Testis (tissue), 2 donors: ENCODE measurements around the gene FZD1.

Experiments
- POLR2A ChIP-seq: fragments of 450-650 bp; IDR thresholded peaks from one replicate; pipeline ENCODE4 v1.6.1; 2017; ENCODE audit warnings: antibody characterized with exemption, mild to moderate bottlenecking, moderate library complexity
- TF ChIP-seq, protein P1 (sequence below), 3 experiments: fragments of 450-650 bp in 2 of 3; fragments of 200-600 bp in 1 of 3; sonication (generic) in 1 of 3; IDR thresholded peaks; one replicate each; pipeline ENCODE4 v1.5.1; 2016 to 2019; ENCODE audit warnings: antibody characterized with exemption in 3 of 3, mild to moderate bottlenecking in 2 of 3, moderate library complexity in 1 of 3

GRCh38 chr7:91297939-91298338 lies 33.7 kb downstream of the FZD1 start:
- TF ChIP-seq, protein P1, sequence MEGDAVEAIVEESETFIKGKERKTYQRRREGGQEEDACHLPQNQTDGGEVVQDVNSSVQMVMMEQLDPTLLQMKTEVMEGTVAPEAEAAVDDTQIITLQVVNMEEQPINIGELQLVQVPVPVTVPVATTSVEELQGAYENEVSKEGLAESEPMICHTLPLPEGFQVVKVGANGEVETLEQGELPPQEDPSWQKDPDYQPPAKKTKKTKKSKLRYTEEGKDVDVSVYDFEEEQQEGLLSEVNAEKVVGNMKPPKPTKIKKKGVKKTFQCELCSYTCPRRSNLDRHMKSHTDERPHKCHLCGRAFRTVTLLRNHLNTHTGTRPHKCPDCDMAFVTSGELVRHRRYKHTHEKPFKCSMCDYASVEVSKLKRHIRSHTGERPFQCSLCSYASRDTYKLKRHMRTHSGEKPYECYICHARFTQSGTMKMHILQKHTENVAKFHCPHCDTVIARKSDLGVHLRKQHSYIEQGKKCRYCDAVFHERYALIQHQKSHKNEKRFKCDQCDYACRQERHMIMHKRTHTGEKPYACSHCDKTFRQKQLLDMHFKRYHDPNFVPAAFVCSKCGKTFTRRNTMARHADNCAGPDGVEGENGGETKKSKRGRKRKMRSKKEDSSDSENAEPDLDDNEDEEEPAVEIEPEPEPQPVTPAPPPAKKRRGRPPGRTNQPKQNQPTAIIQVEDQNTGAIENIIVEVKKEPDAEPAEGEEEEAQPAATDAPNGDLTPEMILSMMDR (IDR thresholded peaks at IDR 0.05): no peak
- no peak for TF ChIP-seq POLR2A
